BLaER1 (cell line): ENCODE data around the gene PLXDC2.

ENCODE experiments used
- H3K27ac ChIP-seq: shearing (Covaris generic); formaldehyde crosslinking; 2 replicates; pipeline ENCODE4 v1.8.1; 2022
- H3K27me3 ChIP-seq: shearing (Covaris generic); formaldehyde crosslinking; 2 replicates; pipeline ENCODE4 v1.8.1; 2022
- H3K36me3 ChIP-seq: shearing (Covaris generic); formaldehyde crosslinking; 2 replicates; pipeline ENCODE4 v1.8.1; 2022
- H3K4me1 ChIP-seq: shearing (Covaris generic); formaldehyde crosslinking; 2 replicates; pipeline ENCODE4 v1.8.1; 2022
- H3K4me2 ChIP-seq: shearing (Covaris generic); formaldehyde crosslinking; 2 replicates; pipeline ENCODE4 v1.8.1; 2022
- H3K4me3 ChIP-seq: shearing (Covaris generic); formaldehyde crosslinking; 2 replicates; pipeline ENCODE4 v1.8.1; 2022
- H3K9ac ChIP-seq: shearing (Covaris generic); formaldehyde crosslinking; 2 replicates; pipeline ENCODE4 v1.8.1; 2022
- H3K9me3 ChIP-seq: shearing (Covaris generic); formaldehyde crosslinking; 2 replicates; pipeline ENCODE4 v1.8.1; 2022
- H4K20me1 ChIP-seq: shearing (Covaris generic); formaldehyde crosslinking; 2 replicates; pipeline ENCODE4 v1.8.1; 2022
- Cebpa-rat ChIP-seq: shearing (Covaris generic); IDR thresholded peaks from 2 replicates; pipeline ENCODE4 v1.8.1; 2022

Gene PLXDC2

DNA sequence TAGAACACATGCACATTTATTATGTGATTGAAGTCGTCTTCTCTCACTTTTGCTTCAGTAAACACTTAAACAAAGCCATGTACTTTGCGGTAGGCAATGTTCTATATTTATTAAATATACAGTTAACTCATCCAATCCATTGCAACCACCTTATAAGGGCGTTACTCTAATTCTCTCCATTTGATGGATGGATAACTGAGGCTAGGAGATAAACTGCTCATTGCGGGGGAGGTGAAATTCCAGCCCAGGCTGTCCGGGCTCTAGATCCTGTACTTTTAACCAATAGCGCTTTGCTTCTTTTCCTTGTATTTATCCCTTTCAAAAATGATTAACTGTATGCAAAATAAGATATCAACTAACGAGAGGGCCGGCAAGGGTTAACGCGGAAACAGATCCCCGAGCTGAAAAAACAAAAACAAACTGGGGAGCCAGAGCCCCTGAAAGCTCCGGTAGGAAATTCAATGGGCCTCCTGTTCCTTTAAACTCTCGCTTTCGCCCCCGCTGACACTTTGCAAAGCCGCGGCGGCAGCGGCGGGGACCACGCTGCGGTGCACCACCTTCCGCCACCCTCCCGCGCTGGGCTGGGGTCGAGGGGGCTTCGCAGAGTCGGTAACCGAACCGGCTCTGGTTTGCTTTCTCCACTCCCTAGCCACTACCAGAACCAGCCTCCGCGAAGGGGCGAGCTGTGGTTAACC is 1.0 kb upstream of the PLXDC2 start:
- H3K4me1 ChIP-seq, result peaks cover 29% of the 10 kb centered on the region
- peak overlapping the region; percentile 80 for H3K27ac ChIP-seq
- peaks cover 23% of the 10 kb centered on the region for H3K27me3 ChIP-seq
- H3K4me2 ChIP-seq, result peak overlapping the region; percentile 98
- H4K20me1 ChIP-seq, result peaks cover 18% of the 10 kb centered on the region
- no peaks in the 10 kb centered on the region for H3K36me3 ChIP-seq
- peak overlapping the region; percentile 77 for H3K4me3 ChIP-seq
- H3K9me3 ChIP-seq, result no peaks in the 10 kb centered on the region
- no peak for TF ChIP-seq Cebpa-rat
- peak overlapping the region; percentile 78 for H3K9ac ChIP-seq

DNA sequence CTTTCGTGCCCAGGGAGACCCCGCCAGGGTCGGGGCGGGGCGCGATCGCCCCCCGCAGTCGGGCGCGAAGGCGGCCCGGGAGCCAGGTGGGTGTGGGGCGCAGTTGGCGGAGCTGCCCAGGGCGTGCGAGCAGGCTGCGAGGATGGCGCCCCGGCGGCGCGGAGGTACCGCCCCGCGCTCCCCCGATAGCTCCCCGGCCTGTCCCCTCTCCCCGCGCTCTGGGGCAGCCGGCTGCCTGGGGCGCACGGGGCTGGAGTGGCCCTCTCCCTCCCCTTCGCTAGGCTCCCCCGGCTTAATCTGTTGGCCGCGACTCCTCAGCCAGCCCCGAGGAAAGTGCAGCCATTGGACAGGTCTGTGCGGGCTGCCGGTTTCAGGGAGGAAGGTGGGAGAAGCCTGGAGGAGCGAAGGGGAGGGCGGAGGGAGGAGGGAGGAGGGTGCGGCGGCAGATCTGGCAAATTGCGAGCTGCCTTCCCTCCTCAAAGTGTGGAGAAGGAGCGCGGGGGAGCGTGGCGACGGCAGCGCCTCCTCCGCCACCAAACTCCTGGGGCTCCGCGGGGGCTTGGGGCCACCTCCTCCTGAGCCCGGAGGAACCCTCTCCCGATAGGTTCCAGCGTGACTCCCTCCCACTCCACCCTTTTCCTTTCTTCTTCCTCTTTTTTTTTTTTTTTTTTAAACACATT is 361 bp upstream of the PLXDC2 start:
- Histone ChIP-seq H3K9me3 (no peaks in the 10 kb centered on the region), H3K27ac (peak overlapping the region; percentile 80), H3K4me3 (peak overlapping the region; percentile 77), H3K4me1 (peaks cover 29% of the 10 kb centered on the region), H3K4me2 (peak overlapping the region; percentile 98), H3K27me3 (peaks cover 23% of the 10 kb centered on the region), H3K36me3 (no peaks in the 10 kb centered on the region), H4K20me1 (peaks cover 18% of the 10 kb centered on the region), H3K9ac (peak overlapping the region; percentile 78)
- no peak for TF ChIP-seq Cebpa-rat

DNA sequence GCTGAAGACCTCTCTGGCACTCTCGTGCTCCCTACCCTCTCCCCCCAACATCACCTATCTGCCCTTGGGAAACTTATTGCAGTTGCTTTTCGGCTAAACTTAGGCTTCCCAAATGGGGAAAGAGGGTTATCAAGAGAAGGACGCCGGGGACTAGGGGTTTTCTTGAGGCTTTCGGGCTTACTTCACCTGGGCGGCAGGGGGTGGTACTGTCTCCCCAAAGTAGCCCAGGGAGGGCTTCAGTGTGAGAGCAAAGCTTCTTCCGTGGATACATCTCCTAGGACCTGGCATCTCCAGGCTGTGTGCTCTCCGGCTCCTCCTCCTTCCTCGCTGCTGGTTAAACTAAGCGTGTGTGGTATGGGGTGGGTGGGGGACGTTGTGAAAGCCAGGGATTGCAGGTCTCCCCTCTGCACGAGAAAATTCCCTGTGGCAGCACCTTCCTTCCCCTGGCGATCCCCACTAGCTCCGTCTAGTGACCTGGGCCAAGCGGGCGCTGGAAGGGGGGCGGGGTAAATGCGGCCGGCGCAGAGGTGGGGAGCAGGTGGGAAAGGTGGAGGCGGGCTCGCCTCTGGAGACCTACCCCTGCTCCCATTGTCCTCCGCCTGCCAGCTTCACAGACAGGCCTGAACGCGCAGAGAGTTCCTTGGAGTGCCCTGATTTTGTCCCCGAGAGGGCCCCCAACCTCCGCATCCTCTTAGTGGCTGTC is 1.1 kb downstream of the PLXDC2 start:
- no peaks in the 10 kb centered on the region for H3K36me3 ChIP-seq
- H3K4me3 ChIP-seq, result peak overlapping the region; percentile 77
- TF ChIP-seq Cebpa-rat, result no peak
- peak overlapping the region; percentile 78 for H3K9ac ChIP-seq
- H3K4me2 ChIP-seq, result peak overlapping the region; percentile 98
- peaks cover 18% of the 10 kb centered on the region for H4K20me1 ChIP-seq
- H3K9me3 ChIP-seq, result no peaks in the 10 kb centered on the region
- H3K27me3 ChIP-seq, result peaks cover 23% of the 10 kb centered on the region
- H3K27ac ChIP-seq, result peak overlapping the region; percentile 80
- H3K4me1 ChIP-seq, result peaks cover 29% of the 10 kb centered on the region

DNA sequence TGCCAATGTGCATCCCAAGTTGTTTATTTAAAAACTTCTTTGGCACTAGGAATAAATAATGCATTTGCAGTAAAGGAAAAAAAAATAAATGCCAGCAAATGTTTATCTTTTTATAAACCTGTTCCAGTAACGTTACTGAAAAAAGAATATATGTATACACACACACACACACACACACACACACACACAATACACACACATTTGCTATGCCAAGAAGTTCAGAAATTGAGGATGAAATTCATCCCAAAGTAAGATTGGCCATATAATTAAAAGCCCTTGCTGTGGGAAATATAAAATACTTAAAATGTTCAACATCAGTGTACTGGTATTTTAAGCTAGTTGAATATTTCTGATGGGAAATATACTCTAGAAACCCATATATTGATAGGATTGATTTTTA is 2.6 kb downstream of the PLXDC2 start:
- Histone ChIP-seq H3K27ac (no peak overlapping the region), H3K27me3 (peaks cover 23% of the 10 kb centered on the region), H3K9me3 (no peaks in the 10 kb centered on the region), H3K36me3 (no peaks in the 10 kb centered on the region), H3K4me2 (peak overlapping the region; percentile 98), H3K9ac (no peak overlapping the region), H3K4me1 (peaks cover 29% of the 10 kb centered on the region), H3K4me3 (peak overlapping the region; percentile 77; the same call in 1 of the 2 replicates), H4K20me1 (peaks cover 18% of the 10 kb centered on the region)
- no peak for TF ChIP-seq Cebpa-rat

DNA sequence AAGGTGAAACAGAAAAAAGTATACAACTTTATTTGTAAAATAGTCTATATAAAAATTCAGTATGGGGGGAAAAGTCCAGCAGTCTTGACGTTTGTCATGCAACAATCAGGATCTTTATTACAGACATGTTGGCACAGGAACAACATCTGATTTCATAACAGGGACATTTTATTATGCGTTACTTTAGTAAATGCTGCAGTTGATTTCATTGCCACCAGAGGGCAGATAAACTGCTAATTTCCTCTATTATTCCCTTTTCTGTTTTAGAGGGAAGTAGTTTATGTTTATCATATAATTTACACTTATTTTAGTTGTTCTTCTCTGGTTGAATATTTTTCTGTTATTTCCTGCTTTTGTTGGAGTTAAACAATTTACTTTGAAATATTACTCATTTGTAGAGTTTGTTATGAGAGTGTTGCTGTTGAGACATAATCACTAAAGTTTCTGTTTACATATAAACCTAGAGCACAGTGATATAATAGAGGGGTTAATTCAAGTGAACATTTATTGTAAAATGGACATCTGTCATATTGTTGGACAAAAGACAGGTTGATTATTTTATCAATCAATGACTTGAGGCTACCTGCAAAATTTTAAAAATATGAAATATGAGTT is 3.3 kb downstream of the PLXDC2 start:
- peaks cover 18% of the 10 kb centered on the region for H4K20me1 ChIP-seq
- H3K36me3 ChIP-seq, result no peaks in the 10 kb centered on the region
- TF ChIP-seq Cebpa-rat, result no peak
- H3K9ac ChIP-seq, result no peak overlapping the region
- peak overlapping the region; percentile 98; the same call in 1 of the 2 replicates for H3K4me2 ChIP-seq
- no peak overlapping the region for H3K4me3 ChIP-seq
- peaks cover 24% of the 10 kb centered on the region for H3K4me1 ChIP-seq
- H3K9me3 ChIP-seq, result no peaks in the 10 kb centered on the region
- no peak overlapping the region for H3K27ac ChIP-seq
- H3K27me3 ChIP-seq, result peaks cover 20% of the 10 kb centered on the region

DNA sequence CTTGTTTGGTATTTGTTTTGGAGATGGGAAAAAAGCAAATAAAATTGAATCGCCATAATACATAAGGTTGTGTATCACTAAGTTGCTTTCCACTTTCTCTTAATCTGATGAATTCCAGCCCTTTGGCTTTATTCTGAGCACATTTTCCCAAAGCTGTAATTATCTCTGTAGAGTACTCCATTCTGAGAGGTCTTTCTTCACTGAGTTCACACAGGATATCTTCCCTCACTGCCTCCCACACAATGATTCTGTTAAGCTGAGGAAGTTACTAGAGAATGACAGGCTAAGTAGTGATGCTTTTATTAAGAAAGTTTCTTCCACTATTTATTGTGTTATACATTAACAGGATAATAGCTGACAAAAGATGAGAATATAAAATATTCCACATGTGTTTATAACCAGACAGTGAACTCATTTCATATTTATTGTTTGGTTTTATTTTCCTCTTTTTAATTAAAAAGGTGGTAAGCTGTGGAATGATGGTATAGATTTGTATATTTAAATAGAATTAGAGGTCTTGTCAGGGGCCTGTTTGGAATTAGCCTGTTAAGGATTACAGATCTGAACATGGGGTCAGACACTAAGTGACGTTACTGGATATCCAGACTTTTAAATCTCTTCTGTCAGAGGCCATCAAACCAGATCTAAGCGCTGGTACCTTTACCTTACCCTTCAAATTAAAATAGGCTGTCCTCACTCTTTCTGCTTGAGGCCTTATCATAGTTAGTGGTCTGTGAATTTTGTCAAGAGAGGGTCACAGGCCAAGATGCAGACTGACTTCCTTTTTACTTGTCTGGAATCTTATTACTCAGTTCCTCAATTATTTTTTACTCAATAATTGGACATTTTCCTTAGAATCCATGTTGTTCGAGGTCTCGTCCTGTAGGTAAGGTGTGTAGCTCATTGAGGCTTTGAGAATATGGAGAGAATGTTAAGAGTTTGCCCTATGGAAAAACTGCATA is 8.4 kb downstream of the PLXDC2 start:
- Histone ChIP-seq H3K27me3 (no peaks in the 10 kb centered on the region), H3K4me1 (no peaks in the 10 kb centered on the region), H4K20me1 (no peaks in the 10 kb centered on the region), H3K9me3 (no peaks in the 10 kb centered on the region), H3K27ac (no peak overlapping the region), H3K4me2 (no peak overlapping the region), H3K36me3 (0 out of 2 replicates have a peak, but pooled peaks cover 4% of the 10 kb centered on the region), H3K9ac (no peak overlapping the region), H3K4me3 (no peak overlapping the region)
- TF ChIP-seq Cebpa-rat, result no peak

DNA sequence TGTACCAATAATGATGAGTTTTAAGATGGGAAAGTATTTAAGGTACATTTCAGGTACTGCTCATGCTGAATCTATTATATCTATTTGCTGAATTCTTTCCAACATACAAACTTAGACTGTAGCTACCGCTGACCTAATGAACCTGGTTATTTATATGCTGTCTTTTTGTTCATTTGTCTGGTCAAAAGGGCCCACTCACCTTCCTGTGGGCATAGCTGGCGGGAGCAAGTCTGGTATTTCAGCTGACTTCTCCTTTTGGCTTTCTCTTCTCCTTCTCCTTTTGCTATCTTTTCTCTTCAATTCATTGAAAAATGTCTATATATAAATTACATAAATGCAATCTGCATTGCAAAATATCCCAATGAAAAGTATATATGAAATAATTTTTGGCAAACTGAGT is 9.5 kb downstream of the PLXDC2 start:
- H3K4me1 ChIP-seq, result no peaks in the 10 kb centered on the region
- no peak overlapping the region for H3K9ac ChIP-seq
- no peak for TF ChIP-seq Cebpa-rat
- H3K36me3 ChIP-seq, result 0 out of 2 replicates have a peak, but pooled peaks cover 4% of the 10 kb centered on the region
- H3K4me3 ChIP-seq, result no peak overlapping the region
- no peaks in the 10 kb centered on the region for H3K9me3 ChIP-seq
- no peaks in the 10 kb centered on the region for H4K20me1 ChIP-seq
- H3K27ac ChIP-seq, result no peak overlapping the region
- H3K4me2 ChIP-seq, result no peak overlapping the region
- no peaks in the 10 kb centered on the region for H3K27me3 ChIP-seq

DNA sequence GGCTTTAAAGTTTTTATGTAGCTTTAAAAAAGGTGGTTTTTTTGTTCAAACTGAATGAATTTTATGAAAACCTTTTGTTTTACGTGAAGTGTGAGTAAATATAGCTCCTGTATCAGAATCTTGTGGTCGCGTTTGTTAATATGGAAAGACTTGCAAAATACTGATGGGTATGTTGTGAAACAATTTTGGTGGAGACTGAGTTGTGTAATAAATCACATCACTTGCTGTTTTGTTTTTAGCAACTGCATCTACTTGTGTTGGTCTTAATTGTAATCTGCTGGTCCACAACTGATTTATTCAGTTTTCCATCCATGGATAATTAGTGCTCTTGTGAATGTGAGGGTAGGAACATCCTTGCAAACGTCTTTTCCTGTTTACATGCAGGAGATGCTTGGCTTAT is 10.5 kb downstream of the PLXDC2 start:
- H3K9ac ChIP-seq, result no peak overlapping the region
- TF ChIP-seq Cebpa-rat, result no peak
- 0 out of 2 replicates have a peak, but pooled peaks cover 4% of the 10 kb centered on the region for H3K36me3 ChIP-seq
- H4K20me1 ChIP-seq, result no peaks in the 10 kb centered on the region
- no peak overlapping the region for H3K4me3 ChIP-seq
- no peaks in the 10 kb centered on the region for H3K4me1 ChIP-seq
- no peaks in the 10 kb centered on the region for H3K27me3 ChIP-seq
- H3K9me3 ChIP-seq, result peaks cover 7% of the 10 kb centered on the region; the same call in 1 of the 2 replicates
- no peak overlapping the region for H3K4me2 ChIP-seq
- H3K27ac ChIP-seq, result no peak overlapping the region
